GM10847 (cell line): ENCODE results near the gene EDIL3.

Experiments used
- POLR2A ChIP-seq: IDR thresholded peaks from 2 replicates; pipeline ENCODE4 v1.6.1; 2011; ENCODE audit not compliant: insufficient read length; ENCODE audit errors: extremely low read depth

EDIL3 gene

DNA sequence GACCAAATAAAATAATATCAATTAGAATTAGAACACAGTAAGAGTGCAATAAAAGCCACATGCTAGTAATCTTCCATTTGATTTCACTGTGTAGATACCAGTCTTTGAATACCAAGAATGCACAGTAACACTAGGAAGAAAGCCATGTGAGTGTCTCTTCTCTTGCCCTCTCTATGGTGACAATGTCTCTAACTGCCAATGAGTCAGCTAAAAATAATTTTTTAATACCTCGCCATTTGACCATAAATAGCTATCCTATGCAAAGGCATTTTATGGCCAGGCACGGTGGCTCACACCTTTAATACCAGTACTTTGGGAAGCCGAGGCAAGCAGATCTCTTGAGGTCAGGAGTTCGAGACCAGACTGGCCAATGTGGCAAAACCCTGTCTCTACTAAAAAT, 30.6 kb downstream of the EDIL3 start:
- no peak for TF ChIP-seq POLR2A

DNA sequence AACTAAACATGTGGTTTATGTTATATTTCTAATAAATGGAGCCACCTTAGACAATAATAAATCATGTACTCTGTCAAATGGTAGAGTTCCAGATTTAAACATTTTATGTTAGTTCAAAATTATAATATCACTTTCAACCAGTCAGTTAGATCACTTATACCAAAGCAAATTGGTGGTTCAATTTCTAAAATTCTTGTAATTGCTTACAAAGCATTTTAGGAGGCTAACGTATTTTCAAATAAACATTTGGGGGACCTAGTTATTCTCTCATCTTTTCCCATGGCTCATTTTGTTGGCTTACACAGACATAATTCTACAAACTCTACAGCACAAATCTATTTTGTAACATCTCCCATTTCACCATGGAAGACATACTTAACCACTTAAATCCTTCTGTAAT, 39.9 kb downstream of the EDIL3 start:
- no peak for TF ChIP-seq POLR2A

DNA sequence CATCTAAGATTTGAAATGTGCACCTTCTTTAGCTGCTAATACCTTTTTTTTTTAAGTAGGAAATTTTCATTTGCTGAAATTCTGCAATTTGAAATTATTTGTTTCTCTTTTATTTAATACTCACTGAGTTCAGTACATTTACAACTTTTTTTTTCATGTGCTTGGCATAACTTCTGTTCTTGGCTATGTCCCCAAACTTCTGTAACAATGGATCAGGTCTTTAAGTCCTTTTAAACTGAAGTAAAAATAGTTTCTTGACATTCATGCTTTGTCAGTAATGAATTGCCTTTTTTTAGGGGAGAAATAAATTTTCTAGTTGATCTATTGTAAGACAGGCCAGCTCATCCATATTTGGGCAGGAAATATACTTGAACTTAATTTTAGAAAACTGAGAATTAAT, 41.5 kb downstream of the EDIL3 start:
- no peak for TF ChIP-seq POLR2A

DNA sequence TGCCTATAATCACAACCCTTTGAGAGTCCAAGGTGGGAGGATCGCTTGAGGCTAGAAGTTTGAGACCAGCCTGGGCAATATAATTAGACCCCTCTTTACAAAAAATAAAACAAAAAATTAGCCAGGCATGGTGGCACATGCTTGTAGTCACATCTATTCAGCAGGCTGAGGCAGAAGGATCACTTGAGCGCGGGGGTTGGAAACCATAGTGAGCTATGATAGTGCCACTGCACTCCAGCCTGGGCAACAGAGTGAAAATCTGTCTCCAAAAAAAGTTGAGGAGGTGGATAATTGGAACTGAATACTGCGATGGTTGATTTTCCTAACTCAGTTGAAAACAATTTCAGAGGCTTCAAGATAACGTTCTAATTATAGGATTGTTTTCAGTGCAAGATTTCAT, 52.6 kb downstream of the EDIL3 start:
- TF ChIP-seq POLR2A, result no peak

DNA sequence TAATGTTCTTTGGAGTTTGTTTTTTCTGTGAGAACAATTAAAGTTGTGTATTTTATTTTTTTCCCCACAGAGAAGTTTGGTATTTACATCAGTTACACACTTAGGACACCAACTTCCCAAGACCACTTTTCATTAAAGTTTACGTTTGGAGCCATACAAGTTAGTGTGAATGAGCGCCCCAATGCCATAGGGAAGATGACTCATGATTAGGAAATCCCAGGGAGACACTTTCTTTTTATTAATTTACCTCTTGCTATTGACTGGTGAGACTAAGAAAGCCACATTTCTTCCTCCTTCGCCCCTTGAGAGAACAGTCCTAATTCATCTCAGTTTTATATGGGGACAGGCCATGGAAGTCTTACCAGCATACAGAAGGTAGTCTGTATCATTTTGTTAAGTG, 57.1 kb downstream of the EDIL3 start:
- no peak for TF ChIP-seq POLR2A

DNA sequence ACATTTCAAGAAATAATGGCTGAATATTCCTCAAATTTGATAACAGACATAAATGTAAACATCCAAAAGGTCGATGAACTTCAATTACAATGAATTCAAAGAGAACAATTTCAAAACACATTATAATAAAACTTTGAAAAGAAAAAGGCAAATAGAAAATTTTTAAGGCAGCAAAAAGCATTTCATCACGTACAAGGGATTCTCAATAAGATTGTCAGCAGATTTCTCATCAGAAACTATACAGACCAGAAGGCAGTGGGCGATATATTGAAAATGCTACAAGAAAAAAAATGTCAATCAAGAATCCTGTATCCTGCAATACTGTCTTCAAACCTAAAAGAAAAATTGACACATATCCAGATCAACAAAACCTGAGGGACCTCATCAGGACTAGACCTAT, 62.0 kb downstream of the EDIL3 start:
- TF ChIP-seq POLR2A, result no peak

DNA sequence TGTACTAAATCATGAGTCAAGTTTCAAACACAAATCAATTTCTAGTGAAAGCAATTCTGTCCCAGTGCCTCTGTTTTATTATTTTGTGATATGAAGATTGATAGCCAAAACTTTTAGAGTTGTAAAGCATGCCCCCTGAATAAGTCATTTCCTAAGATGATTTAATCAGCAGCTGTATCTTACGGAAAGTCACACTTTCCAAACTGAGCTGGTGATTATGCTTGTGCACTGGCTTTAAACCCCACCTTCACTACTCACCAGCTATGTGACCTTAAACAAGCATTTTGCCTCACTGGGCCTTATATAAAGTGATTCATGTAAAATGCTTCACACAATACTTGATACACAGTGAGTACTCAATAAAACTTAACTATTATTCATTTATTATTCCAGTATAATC, 78.1 kb downstream of the EDIL3 start:
- no peak for TF ChIP-seq POLR2A

DNA sequence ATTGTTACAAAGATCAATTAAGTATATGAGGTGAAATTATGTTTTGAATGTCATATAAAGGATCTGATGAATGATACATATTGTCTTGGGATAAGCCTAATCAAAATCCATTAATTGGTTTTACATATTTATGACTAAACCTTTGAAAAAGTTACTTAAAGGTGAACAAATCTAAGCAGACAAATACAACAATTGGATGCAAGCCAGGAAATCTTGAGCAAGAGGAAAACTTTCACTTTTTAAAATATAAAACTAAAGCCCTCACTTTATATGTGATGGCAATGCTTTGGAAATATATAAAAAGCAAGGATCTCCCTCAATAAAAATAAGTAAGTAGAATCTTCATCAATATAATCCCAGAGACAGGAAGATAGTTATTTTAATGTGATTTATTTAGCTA, 80.1 kb downstream of the EDIL3 start:
- TF ChIP-seq POLR2A, result no peak

DNA sequence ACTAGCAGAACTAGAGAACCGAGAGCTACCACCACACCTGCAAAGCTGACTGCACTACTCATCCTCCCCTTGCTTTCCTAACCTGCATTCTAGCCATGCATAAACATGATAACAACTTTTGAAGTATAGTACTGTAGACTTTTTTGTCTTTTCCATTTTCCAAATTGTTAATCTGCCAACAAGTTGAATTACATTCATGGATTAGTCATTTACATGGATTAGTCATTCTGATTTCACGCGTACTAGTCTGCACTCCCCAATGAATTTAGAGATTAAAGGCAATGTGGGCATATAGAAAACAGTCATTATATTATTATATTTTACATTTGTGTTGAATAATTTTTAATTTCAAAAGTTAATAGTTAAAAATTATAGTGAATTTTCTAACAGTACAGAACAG, 81.4 kb downstream of the EDIL3 start:
- TF ChIP-seq POLR2A, result no peak

DNA sequence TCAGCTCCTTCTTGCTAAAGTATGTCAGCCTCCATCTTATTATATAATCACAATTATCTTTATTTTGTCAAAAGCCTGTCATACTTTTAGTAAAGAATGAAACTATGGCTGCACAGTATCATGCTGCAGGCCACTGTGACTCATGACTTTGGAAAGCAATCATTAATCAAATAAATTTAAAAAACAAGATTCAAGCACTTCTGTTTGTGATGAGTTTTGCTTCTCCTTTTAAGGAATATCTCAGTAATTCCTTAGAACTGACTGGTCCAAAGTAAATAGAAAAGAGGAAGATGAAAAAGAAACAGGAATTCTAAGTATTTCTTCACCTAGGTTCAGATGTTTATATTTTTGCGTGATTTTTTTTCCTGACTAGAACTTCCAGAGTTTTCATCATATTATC, 83.1 kb downstream of the EDIL3 start:
- TF ChIP-seq POLR2A, result no peak

DNA sequence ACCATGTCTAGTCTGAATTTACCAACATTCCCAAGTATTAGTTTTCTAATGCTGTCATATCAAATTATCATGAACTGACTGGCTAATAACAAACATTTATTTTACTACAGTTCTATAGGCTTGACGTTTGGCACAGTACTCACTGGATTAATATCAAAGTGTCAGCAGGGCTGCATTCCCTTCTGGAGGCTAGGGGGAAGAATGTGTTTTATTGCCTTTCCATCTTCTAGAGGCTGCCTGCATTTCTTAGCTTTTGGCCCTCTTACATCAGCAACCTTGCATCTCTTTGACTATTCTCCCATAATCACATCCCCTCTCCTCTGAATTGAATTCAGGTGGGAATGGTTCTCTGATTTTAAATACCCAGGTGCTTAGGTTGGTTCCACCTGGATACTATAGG, 84.7 kb downstream of the EDIL3 start:
- TF ChIP-seq POLR2A, result no peak

DNA sequence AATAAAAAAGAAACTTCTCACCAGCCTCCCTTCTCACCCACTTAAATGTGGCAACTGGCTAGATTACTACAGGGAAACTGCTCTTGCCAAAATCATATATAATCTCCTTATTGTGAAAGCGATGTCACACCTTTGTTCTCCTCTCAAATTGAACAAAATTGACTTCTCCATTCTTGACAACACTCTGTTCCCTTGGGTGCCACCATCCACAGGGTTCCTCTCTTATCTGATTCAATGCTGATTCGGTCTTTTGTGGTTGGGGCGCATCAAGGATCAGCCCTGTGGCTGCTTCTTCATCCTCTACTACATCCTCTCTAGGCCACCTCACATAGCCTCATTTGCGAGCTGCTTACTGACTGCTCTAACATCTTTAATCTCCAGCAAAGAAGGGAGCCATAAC, 86.1 kb downstream of the EDIL3 start:
- no peak for TF ChIP-seq POLR2A

DNA sequence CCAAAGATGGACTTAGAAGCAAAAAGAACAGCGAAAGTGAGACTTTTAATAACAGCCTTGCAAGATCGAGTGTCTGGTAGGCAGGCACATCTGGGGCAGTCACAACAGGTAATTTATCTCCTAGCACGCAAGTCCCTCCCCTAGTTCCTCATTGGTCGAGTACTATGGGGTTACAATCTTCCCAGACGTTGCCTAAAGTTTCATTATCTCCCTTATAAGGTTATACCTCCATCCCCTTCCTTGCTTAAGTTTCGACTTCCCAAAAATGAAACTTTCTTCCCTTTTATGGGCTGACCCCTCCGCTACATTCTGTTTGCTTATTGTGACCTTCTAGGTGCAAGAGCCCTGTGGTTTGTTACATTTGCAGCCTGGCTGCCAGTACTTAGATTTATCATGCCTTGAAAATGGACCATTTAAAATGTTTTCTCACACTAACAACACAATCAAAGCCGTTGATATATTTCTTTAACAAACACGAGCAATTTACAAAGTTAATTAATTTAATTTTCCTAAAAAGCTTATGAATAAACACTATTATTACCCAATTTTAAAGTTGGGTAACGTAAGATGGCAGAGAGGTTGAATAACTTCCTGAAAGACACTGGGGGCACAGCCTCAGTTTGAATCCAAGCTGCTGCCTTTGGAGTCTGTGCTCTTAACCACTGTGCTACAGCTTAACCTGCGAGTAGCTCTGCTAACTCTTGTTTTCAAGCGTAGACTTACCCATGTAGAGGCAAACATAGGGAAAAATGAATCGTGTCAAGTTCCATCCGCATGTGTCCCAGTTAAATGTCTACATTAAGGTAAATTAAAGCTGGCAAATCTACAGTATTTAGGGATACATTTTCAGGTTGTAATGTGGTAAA, 91.7 kb downstream of the EDIL3 start:
- TF ChIP-seq POLR2A, result no peak

DNA sequence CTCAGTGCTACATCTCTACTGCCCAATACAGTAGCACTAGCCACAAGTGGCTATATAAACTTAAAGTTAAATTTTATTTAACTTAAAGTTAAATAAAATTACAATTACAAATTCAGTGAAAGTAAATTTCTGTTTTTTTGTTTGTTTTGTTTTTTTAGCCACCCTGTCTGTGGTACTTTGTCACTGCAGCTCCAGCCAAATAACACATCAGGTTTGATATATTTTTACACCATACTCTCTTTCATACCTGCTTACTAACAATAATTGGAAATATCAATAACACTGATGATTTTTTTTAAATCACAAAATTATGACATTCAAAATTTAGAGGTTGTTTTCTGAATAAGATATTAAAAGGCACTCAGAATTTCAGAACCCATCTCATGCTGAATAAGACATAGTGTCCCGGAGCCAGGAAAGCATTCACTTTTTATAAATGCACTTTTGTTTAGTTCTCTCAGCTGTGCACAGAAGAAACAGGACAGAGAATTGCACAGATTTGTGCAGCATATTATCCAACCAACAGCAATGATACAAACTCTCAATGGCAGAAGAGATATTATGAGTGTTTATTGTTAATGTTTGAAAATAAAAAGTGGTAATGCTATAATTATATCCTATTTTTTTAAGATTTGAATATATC, 92.6 kb downstream of the EDIL3 start:
- no peak for TF ChIP-seq POLR2A

DNA sequence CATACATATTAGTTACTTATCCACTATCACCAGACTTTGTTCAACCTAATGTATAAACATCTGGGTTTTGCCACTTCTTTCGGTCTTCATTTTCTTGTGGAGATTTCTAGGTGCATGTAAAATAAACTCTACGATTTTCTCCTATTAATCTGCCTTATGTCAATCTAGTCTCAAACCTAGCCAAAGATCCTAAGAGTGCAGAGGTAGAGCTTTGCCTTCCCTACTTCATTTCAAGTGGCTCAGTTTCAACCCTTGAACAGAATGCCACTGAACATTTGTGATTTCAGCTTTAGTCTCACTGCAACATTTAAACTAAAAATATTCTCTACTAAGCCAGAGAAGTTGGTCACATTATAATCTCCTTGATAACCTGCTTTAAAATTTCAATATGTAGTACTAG, 94.0 kb downstream of the EDIL3 start:
- no peak for TF ChIP-seq POLR2A

DNA sequence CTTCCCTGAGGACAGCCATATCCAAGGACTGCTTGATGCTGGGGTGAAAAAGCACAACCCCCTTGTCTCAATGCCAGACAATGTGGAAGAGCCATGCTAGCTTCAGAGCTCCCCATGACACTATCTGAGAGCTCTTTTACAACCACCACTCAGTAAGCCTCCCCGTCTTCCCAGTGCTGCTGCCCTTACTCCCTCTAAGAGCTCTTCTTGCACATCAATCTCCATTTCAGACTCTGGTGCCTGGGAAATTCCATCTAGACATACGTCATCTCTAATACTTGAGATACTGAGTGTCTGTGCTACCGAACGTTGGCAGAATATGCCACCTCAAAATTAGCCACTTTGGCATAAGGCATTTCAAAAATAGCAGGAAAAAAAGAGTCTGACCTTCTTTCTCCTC, 94.5 kb downstream of the EDIL3 start:
- no peak for TF ChIP-seq POLR2A

DNA sequence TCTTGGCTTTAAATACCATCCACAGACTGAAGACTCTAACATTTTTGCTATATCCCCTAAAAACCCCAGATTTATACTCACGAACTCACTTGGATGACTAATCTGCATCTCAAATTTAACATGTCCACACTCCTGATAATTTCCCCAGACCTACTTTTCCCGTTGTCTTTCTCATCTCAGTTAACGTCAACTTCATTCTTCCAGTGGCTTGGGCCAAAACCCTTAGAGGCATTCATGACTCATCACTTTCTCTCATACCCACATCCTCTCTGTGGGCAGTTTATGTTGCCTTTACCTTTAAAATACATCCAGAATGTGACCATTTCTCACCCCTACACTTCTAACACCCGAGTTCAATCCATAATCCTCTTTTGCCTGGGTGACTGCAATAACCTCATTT, 96.7 kb downstream of the EDIL3 start:
- TF ChIP-seq POLR2A, result no peak
